HEK293 (cell line): ENCODE measurements around the gene LDLR.

Source experiments
- BCL11B ChIP-seq: fragments of 450-650 bp; formaldehyde crosslinking; IDR thresholded peaks from 2 replicates; pipeline ENCODE4 v1.5.1; 2016; ENCODE audit warnings: low read depth, missing biosample characterization, missing genetic modification characterization
- CTCF ChIP-seq: fragments of 450-650 bp; formaldehyde crosslinking; IDR thresholded peaks from 2 replicates; pipeline ENCODE4 v1.5.1; 2016; ENCODE audit warnings: missing biosample characterization, missing genetic modification characterization
- TCF7L2 ChIP-seq: IDR thresholded peaks from 2 replicates; pipeline ENCODE4 v1.6.1; 2011; ENCODE audit warnings: low read depth, mild to moderate bottlenecking, inconsistent platforms, low read length, moderate library complexity, borderline replicate concordance
- ZBTB10 ChIP-seq: fragments of 450-650 bp; formaldehyde crosslinking; IDR thresholded peaks from 2 replicates; pipeline ENCODE4 v1.5.1; 2016; ENCODE audit warnings: missing biosample characterization, missing genetic modification characterization
- ZFP37 ChIP-seq: fragments of 450-650 bp; formaldehyde crosslinking; IDR thresholded peaks from 2 replicates; pipeline ENCODE4 v1.5.1; 2016; ENCODE audit warnings: missing biosample characterization, missing genetic modification characterization
- ZNF133 ChIP-seq: fragments of 450-650 bp; formaldehyde crosslinking; IDR thresholded peaks from 2 replicates; pipeline ENCODE4 v1.5.1; 2016; ENCODE audit warnings: missing biosample characterization, missing genetic modification characterization
- ZNF335 ChIP-seq: fragments of 450-650 bp; formaldehyde crosslinking; conservative IDR thresholded peaks from 2 replicates; pipeline ENCODE4 v1.5.1; 2016; ENCODE audit warnings: missing biosample characterization, missing genetic modification characterization
- ZNF548 ChIP-seq: fragments of 450-650 bp; formaldehyde crosslinking; IDR thresholded peaks from 2 replicates; pipeline ENCODE4 v1.5.1; 2016; ENCODE audit warnings: missing biosample characterization, missing genetic modification characterization
- ZNF660 ChIP-seq: fragments of 450-650 bp; IDR thresholded peaks from 2 replicates; pipeline ENCODE4 v1.5.1; 2018; ENCODE audit warnings: missing biosample characterization, mild to moderate bottlenecking, missing genetic modification characterization
- ZNF785 ChIP-seq: fragments of 450-650 bp; formaldehyde crosslinking; IDR thresholded peaks from 2 replicates; pipeline ENCODE4 v1.5.1; 2016; ENCODE audit warnings: missing biosample characterization, missing genetic modification characterization

- TF ChIP-seq TCF7L2 (no peak), ZNF660 (no peak), ZNF133 (no peak), BCL11B (tag by site-specific recombination) (no peak), ZFP37 (tag by site-specific recombination) (no peak), CTCF (tag by site-specific recombination) (no peak), ZBTB10 (tag by site-specific recombination) (no peak), ZNF335 (tag by site-specific recombination) (no peak), ZNF548 (tag by site-specific recombination) (no peak), ZNF785 (tag by site-specific recombination) (no peak)
Measured at GRCh38 chr19:11066326-11066725, 22.9 kb upstream of the LDLR start.
